ENCODE data around the gene OR2A14. TPM values are rescaled to one million over a fixed set of nuclear protein-coding genes. Genes with fewer than 3 reads are reported as not detected.

Gene OR2A14
- total RNA-seq, 1 experiment from 2014 or later: not detected

GRCh38 chr7:144142187-144142586, 19.2 kb downstream of the OR2A14 start:
- BruUV-seq (replicated peaks): no TSS peak
- no peaks in the 10 kb centered on the region for H3K27me3 ChIP-seq (ENCODE audit: control insufficient read depth, insufficient read depth, low read length)
- in situ Hi-C loops (cut with HindIII; ENCODE audit: low pct_unique_long_range_greater_than_20kb, low sequenced_read_pairs): no loop called here
- intact Hi-C loops (cut with micrococcal nuclease; ENCODE audit: unreplicated experiment): no loop called here
- H3K9me3 ChIP-seq (ENCODE audit: control insufficient read depth, insufficient read depth, low read depth, low read length): no peaks in the 10 kb centered on the region
- no peaks in the 10 kb centered on the region for H3K36me3 ChIP-seq (ENCODE audit: control insufficient read depth, insufficient read depth, low read length)
- POLR2A ChIA-PET: no interaction called here
- DNase-seq (ENCODE audit: low read depth, low spot score) (no peak), ATAC-seq (no peak)
- CTCF ChIA-PET: no interaction called here
- no peak overlapping the region for H3K27ac ChIP-seq (ENCODE audit: low read length)
- TF ChIP-seq TCF7L2 (IDR thresholded peaks at IDR 0.05; ENCODE audit: low read depth, low read length) (no peak), POLR2AphosphoS5 (IDR thresholded peaks at IDR 0.05; ENCODE audit: low read depth, low read length) (no peak), SIN3A (IDR thresholded peaks at IDR 0.05; ENCODE audit: borderline replicate concordance, insufficient read depth, low read depth, low read length) (no peak), REST (IDR thresholded peaks at IDR 0.05; ENCODE audit: insufficient read depth in 1 of 2, low read depth in 2 of 2, low read length in 1 of 2) (no peak)
- TF ChIP-seq, protein P1, sequence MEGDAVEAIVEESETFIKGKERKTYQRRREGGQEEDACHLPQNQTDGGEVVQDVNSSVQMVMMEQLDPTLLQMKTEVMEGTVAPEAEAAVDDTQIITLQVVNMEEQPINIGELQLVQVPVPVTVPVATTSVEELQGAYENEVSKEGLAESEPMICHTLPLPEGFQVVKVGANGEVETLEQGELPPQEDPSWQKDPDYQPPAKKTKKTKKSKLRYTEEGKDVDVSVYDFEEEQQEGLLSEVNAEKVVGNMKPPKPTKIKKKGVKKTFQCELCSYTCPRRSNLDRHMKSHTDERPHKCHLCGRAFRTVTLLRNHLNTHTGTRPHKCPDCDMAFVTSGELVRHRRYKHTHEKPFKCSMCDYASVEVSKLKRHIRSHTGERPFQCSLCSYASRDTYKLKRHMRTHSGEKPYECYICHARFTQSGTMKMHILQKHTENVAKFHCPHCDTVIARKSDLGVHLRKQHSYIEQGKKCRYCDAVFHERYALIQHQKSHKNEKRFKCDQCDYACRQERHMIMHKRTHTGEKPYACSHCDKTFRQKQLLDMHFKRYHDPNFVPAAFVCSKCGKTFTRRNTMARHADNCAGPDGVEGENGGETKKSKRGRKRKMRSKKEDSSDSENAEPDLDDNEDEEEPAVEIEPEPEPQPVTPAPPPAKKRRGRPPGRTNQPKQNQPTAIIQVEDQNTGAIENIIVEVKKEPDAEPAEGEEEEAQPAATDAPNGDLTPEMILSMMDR (IDR thresholded peaks at IDR 0.05): no peak
- no peak overlapping the region for H3K4me3 ChIP-seq (ENCODE audit: low read depth in 2 of 2, low read length in 2 of 2)
- no peaks in the 10 kb centered on the region for H3K4me1 ChIP-seq (ENCODE audit: control insufficient read depth, insufficient read depth, low read length)

DNA sequence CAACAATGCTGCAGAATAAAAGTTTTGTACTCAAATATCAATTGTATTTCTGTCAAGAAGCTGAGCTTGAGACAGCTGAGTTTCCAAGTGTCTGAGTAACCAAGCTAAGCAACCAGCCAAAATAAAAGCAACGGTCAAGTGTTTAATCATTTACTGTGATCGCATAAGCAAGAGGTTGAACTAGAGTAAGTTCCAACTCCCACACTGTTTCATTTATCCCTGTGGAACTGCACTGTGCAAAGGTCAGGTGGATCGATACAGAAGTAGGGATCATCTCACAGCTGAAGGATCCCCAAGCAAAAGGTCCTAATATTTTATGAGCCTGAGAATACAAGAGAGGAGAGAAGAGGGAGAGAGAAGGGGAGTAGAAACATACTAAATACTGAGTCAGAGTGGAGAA, 21.4 kb downstream of the OR2A14 start:
- H3K27ac ChIP-seq (ENCODE audit: low read length): no peak overlapping the region
- in situ Hi-C loops (cut with HindIII; ENCODE audit: low pct_unique_long_range_greater_than_20kb, low sequenced_read_pairs): no loop called here
- POLR2A ChIA-PET: no interaction called here
- H3K36me3 ChIP-seq (ENCODE audit: control insufficient read depth, insufficient read depth, low read length): no peaks in the 10 kb centered on the region
- intact Hi-C loops (cut with micrococcal nuclease; ENCODE audit: unreplicated experiment): loop anchor here (1.0 kb wide), 1 partner anchor 8 kb away; no protein-coding TSS in a partner anchor
- BruUV-seq (replicated peaks): no TSS peak
- peaks cover 3% of the 10 kb centered on the region; the same call in 1 of the 2 replicates for H3K9me3 ChIP-seq (ENCODE audit: control insufficient read depth, insufficient read depth, low read depth, low read length)
- DNase-seq (ENCODE audit: low read depth, low spot score) (no peak), ATAC-seq (no peak)
- H3K4me1 ChIP-seq (ENCODE audit: control insufficient read depth, insufficient read depth, low read length): no peaks in the 10 kb centered on the region
- no peak for TF ChIP-seq TCF7L2 (IDR thresholded peaks at IDR 0.05; ENCODE audit: low read depth, low read length)
- no peak for TF ChIP-seq REST (IDR thresholded peaks at IDR 0.05; ENCODE audit: insufficient read depth in 1 of 2, low read depth in 2 of 2, low read length in 1 of 2)
- TF ChIP-seq SIN3A (IDR thresholded peaks at IDR 0.05; ENCODE audit: borderline replicate concordance, insufficient read depth, low read depth, low read length): no peak
- no peak for TF ChIP-seq POLR2AphosphoS5 (IDR thresholded peaks at IDR 0.05; ENCODE audit: low read depth, low read length)
- TF ChIP-seq, protein P1 (IDR thresholded peaks at IDR 0.05): no peak
- no peak overlapping the region for H3K4me3 ChIP-seq (ENCODE audit: low read depth in 2 of 2, low read length in 2 of 2)
- CTCF ChIA-PET: no interaction called here
- no peaks in the 10 kb centered on the region for H3K27me3 ChIP-seq (ENCODE audit: control insufficient read depth, insufficient read depth, low read length)
